ENCODE data around the gene GPN2. TPM values are rescaled to one million over a fixed set of nuclear protein-coding genes. Genes with fewer than 3 reads are reported as not detected.

Gene GPN2
- total RNA-seq (ENCODE audit: low replicate concordance) = 6.8 and 10.9 TPM in 2 replicates

DNA sequence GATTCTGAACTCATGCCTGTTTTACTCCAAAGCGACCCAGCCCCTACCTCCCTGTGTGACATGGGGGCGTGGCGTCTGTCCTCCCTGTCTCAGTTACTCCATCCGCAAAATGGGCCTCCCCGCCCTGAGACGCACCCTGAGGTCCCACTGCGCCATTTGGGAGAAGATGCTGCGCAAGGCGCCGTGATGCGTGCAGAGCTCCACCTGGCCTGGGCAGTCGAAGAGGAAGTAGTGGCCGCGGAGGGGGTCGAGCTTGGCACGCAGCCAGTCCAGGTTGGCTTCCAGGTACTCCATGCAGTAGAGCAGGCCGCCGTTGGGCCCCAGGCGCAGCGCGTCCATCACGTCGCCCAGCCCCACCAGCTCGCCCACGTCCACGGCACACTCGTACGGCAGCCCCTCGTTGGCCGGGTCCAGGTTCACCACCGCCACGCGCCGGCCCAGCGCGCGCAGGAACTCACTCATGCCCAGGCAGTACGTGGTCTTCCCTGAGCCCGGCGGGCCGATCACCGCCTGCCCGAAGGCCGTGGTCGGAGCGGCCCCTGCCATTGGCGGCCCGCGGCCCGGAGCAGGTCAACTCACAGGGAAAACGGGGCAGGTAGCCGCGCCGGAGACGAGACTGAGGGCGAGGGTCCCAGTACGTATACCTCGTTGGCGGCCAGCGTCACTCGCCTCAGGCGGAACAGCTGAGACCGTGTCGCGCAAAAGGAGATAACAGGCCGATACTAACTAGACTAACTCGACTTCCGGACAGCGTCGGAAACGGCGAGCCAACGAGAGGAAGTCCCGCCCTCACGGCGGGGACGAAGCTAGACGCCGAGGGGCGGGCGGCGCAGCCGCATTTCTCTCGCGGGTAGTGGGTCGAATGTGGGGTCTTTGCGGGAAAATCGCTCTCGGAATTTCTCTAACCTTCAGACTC lies at the start of gene GPN2:
TSS of gene GPN2 (minus strand) at position 733 of the 916 bp plus-strand sequence. CDS start at position 546, 187 bp downstream.
- H3K27me3 ChIP-seq = no peaks in the 10 kb centered on the region
- H3F3A ChIP-seq (ENCODE audit: low read depth) = peaks cover 27% of the 10 kb centered on the region
- peaks cover 8% of the 10 kb centered on the region for H3K4me1 ChIP-seq
- H2AFZ ChIP-seq (replicated peaks) = peak within 1 kb of the TSS; percentile 90
- peak within 1 kb of the TSS; percentile 83 for H3K9ac ChIP-seq
- no peaks in the 10 kb centered on the region for H3K9me3 Mint-ChIP-seq
- DNase-seq (ENCODE audit: low spot score) = peak; percentile 83
- peak within 1 kb of the TSS; percentile 96 for H3K4me3 Mint-ChIP-seq
- no peak within 1 kb of the TSS for H3K27ac ChIP-seq
- no peaks in the 10 kb centered on the region for H3K9me3 ChIP-seq (ENCODE audit: low read depth)
- H3K4me1 Mint-ChIP-seq = peaks cover 20% of the 10 kb centered on the region
- peak within 1 kb of the TSS; percentile 95 for H3K27ac Mint-ChIP-seq
- peaks cover 26% of the 10 kb centered on the region for H3K36me3 Mint-ChIP-seq
- peaks cover 2% of the 10 kb centered on the region for H3K27me3 Mint-ChIP-seq (ENCODE audit: insufficient read depth, low read depth)
- TF ChIP-seq EZH2phosphoT487 (IDR thresholded peaks at IDR 0.05) = no peak
- TF ChIP-seq EZH2 (IDR thresholded peaks at IDR 0.05) = no peak
- TF ChIP-seq, protein P1, sequence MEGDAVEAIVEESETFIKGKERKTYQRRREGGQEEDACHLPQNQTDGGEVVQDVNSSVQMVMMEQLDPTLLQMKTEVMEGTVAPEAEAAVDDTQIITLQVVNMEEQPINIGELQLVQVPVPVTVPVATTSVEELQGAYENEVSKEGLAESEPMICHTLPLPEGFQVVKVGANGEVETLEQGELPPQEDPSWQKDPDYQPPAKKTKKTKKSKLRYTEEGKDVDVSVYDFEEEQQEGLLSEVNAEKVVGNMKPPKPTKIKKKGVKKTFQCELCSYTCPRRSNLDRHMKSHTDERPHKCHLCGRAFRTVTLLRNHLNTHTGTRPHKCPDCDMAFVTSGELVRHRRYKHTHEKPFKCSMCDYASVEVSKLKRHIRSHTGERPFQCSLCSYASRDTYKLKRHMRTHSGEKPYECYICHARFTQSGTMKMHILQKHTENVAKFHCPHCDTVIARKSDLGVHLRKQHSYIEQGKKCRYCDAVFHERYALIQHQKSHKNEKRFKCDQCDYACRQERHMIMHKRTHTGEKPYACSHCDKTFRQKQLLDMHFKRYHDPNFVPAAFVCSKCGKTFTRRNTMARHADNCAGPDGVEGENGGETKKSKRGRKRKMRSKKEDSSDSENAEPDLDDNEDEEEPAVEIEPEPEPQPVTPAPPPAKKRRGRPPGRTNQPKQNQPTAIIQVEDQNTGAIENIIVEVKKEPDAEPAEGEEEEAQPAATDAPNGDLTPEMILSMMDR (IDR thresholded peaks at IDR 0.05) = no peak
- H3K36me3 ChIP-seq = no peaks in the 10 kb centered on the region
- H4K20me1 ChIP-seq (ENCODE audit: low read depth) = no peaks in the 10 kb centered on the region
- peak within 1 kb of the TSS; percentile 81 for H3K4me3 ChIP-seq
- peaks cover 19% of the 10 kb centered on the region for H3K79me2 ChIP-seq (ENCODE audit: low read depth)
- H3K4me2 ChIP-seq = peak within 1 kb of the TSS; percentile 93

DNA sequence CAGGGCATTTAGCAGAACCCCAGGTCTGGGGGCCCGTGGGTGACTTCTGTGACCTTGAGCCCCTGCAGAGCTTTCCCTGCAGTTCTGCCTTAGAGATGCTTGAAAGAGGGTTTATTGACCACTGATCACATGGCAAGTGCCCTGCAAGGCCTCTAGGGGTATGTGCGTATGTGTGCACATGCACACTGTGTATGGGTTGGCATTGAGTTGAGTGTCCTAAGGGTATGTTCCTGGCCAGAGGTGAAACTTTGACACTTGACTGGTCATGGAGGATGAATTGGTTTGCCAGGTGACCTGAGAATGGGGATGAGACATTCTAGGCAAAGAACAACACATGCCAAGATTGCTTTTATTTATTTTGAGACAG lies 48.6 kb upstream of the GPN2 start:
- Histone ChIP-seq H3F3A (ENCODE audit: low read depth) (no peaks in the 10 kb centered on the region), H3K9me3 (ENCODE audit: low read depth) (no peaks in the 10 kb centered on the region), H3K4me2 (no peak overlapping the region), H3K4me1 (no peaks in the 10 kb centered on the region), H3K27ac (no peak overlapping the region), H3K4me3 (no peak overlapping the region), H3K79me2 (ENCODE audit: low read depth) (peaks cover 49% of the 10 kb centered on the region), H2AFZ (replicated peaks) (no peak overlapping the region), H4K20me1 (ENCODE audit: low read depth) (peaks cover 24% of the 10 kb centered on the region), H3K27me3 (no peaks in the 10 kb centered on the region), H3K36me3 (no peaks in the 10 kb centered on the region), H3K9ac (no peak overlapping the region)
- Mint-ChIP-seq H3K27me3 (ENCODE audit: insufficient read depth, low read depth) (no peaks in the 10 kb centered on the region), H3K36me3 (peaks cover 32% of the 10 kb centered on the region), H3K9me3 (no peaks in the 10 kb centered on the region), H3K4me1 (no peaks in the 10 kb centered on the region), H3K4me3 (no peak overlapping the region), H3K27ac (no peak overlapping the region)
- no peak for DNase-seq (ENCODE audit: low spot score)
- TF ChIP-seq, protein P1 (IDR thresholded peaks at IDR 0.05) = no peak
- TF ChIP-seq EZH2 (IDR thresholded peaks at IDR 0.05) = no peak

DNA sequence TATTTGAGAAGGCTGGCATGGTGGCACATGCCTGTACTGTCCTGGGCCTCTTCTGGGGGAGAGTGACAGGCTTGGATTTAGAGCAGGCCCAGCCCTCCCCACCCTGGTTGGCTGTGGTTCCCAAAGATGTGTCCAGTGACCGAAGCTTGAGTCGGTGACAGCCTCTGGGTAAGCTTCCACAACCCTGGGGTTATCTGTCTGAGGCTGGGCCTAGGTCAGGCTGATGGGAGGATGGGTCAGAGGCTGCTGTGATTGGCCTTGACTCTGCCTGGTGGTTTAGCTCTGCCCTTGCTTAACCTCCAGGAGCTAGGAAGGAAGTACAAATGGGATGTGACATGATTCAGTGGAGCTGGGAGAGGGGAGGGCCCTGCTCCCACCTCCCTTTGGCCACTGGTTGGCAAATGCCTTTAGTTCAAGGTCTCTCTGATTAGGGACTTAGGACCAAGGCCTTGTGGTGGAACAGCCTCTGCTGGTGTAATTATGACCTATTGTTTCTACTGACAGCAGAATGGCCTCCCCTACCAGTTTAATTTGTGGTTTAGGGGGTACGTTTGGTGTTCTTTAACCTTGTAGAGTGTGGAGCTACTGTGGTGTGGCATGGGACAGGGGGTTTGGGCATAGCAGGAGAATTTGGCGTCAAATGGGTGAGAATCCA lies 48.0 kb upstream of the GPN2 start:
- TF ChIP-seq EZH2 (IDR thresholded peaks at IDR 0.05) (no peak), EZH2phosphoT487 (IDR thresholded peaks at IDR 0.05) (no peak)
- TF ChIP-seq, protein P1 (IDR thresholded peaks at IDR 0.05) = no peak
- Mint-ChIP-seq H3K36me3 (peaks cover 28% of the 10 kb centered on the region), H3K27ac (no peak overlapping the region), H3K9me3 (no peaks in the 10 kb centered on the region), H3K4me1 (no peaks in the 10 kb centered on the region), H3K4me3 (no peak overlapping the region), H3K27me3 (ENCODE audit: insufficient read depth, low read depth) (no peaks in the 10 kb centered on the region)
- no peaks in the 10 kb centered on the region for H3K27me3 ChIP-seq
- H3K4me3 ChIP-seq = no peak overlapping the region
- no peaks in the 10 kb centered on the region for H3K9me3 ChIP-seq (ENCODE audit: low read depth)
- H2AFZ ChIP-seq (replicated peaks) = no peak overlapping the region
- no peak overlapping the region for H3K9ac ChIP-seq
- H3K79me2 ChIP-seq (ENCODE audit: low read depth) = peaks cover 50% of the 10 kb centered on the region
- no peak overlapping the region for H3K27ac ChIP-seq
- H4K20me1 ChIP-seq (ENCODE audit: low read depth) = peaks cover 26% of the 10 kb centered on the region
- DNase-seq (ENCODE audit: low spot score) = no peak
- no peak overlapping the region for H3K4me2 ChIP-seq
- H3K36me3 ChIP-seq = no peaks in the 10 kb centered on the region
- H3F3A ChIP-seq (ENCODE audit: low read depth) = no peaks in the 10 kb centered on the region
- no peaks in the 10 kb centered on the region for H3K4me1 ChIP-seq

Measured in neural progenitor cell (in vitro differentiated cells).